Epithelial cell of prostate (primary cell): Measurements from ENCODE around the gene PEAK3.

Source experiments
- DNase-seq: peaks from one replicate; pipeline ENCODE4 v3.0.0-alpha.2; 2011; ENCODE audit warnings: low read depth, low spot score
- H3K27ac ChIP-seq: fragments of 450-650 bp; 2 replicates; pipeline ENCODE4 v1.5.1; 2017; ENCODE audit warnings: mild to moderate bottlenecking

PEAK3 gene

DNA sequence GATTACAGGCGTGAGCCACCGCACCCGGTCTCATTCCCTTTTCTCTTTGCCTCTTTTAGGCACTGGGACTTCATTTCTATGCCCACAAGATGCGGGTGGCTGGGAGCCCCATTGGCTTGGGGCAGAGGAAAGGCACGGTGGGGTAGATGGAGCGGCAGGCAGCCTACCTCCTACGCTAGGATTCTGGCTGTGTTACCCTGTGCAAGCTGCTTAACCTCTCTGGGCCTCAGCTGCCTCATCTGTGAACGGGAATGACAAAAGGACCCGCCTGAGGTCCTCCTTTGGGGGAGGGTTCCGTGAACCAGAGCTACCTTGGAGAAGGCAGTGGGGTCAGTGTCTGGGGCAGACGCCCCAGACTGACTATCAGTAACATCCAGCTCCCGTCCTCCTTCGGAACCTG is 35.3 kb upstream of the PEAK3 start:
- no peak for DNase-seq
- H3K27ac ChIP-seq = no peak overlapping the region

GRCh38 chr19:2315818-2316353 is 33.9 kb upstream of the PEAK3 start:
- no peak overlapping the region for H3K27ac ChIP-seq
- DNase-seq = no peak

- H3K27ac ChIP-seq = no peak overlapping the region
- DNase-seq = no peak
Observed at GRCh38 chr19:2315121-2315817, 33.3 kb upstream of the PEAK3 start.

DNA sequence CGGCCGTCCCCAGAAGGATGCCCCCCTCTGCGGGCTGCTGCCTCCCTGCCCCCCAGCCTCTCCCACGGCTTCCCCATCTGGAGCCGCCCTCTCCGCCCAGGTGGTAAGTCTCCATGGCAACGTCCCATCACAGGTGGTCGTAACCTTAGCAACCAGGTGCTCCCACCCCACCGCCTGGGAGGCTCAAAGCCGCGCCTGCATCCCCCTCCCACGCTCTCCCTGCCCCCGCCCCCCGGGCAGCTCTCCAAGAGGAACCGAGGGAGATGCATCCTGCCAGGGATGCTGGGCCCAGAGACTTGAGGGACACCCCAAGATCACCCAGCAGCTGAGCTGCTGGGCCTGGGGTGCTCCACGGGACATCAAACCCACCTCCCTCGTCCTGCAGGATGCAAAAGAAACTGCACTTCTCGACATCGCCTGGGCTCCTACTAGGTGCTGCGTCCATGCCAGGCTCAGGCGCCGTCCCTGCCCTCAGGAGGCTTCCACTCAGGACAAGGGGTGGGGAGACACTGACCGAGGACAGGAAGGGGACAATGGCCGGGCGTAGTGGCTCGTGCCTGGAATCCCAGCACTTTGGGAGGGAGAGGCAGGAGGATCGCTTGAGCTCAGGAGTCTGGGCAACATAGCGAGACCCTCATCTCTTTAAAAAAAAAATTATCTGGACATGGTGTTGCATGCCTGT is 31.0 kb upstream of the PEAK3 start:
- H3K27ac ChIP-seq = no peak overlapping the region
- no peak for DNase-seq

- no peak overlapping the region for H3K27ac ChIP-seq
- DNase-seq = no peak
Observed at GRCh38 chr19:2311093-2311492, 29.1 kb upstream of the PEAK3 start.

- H3K27ac ChIP-seq = no peak overlapping the region
- no peak for DNase-seq
Observed at GRCh38 chr19:2309734-2310362, 27.9 kb upstream of the PEAK3 start.

GRCh38 chr19:2308114-2308556 is 26.2 kb upstream of the PEAK3 start, which contains the start of gene LINGO3:
LINGO3 (minus strand) TSS chr19:2308154; CDS start chr19:2291776, 16,378 bp downstream.
- no peak within 1 kb of the TSS for H3K27ac ChIP-seq
- DNase-seq = no peak

DNA sequence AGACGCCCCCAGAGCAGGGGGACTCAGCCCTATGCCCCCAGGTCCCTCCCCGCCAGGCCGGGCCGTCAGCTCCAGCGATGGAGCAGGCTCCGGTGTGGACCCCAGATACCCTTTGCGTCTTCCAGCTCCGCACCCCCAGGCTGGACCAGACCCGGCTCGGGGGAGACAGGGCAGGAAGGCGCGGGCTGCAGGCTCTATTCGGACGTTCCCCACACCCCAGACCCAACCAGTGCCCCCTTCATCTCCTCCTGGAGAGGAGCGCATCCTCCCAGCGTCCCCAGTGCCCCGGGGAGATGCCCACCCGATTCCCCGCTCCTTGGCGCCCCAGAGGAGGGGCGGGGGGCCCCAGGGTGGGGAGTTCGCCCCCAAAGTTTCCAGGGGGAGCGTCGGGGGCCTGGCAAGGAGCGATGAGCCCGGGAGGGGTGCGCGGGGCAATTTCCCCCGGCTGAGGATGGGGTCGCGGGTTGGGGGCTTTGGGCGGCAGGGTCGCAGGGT is 25.6 kb upstream of the PEAK3 start:
- no peak overlapping the region for H3K27ac ChIP-seq
- DNase-seq = no peak

DNA sequence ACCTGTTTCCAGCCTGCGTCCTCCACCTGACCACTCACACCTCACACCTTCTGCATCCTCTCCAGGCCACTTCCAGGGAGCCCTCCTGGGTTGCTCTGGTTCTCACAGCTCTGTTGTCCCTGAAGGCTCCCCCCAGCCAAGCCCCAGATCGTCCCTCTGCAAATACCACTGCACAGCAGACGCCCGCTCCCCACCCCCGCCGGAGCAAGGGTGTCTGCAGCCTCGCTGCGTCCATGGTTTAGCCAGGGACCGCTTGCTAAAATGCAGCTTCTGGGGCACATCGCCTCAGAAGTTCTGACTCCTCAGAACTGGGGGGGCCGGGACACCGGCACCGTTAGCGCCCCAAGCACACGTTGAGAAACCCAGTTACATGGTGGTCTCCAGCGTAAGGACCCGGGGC is 25.0 kb upstream of the PEAK3 start:
- H3K27ac ChIP-seq = no peak overlapping the region
- DNase-seq = no peak

GRCh38 chr19:2306281-2306806 is 24.4 kb upstream of the PEAK3 start:
- no peak for DNase-seq
- H3K27ac ChIP-seq = no peak overlapping the region

DNA sequence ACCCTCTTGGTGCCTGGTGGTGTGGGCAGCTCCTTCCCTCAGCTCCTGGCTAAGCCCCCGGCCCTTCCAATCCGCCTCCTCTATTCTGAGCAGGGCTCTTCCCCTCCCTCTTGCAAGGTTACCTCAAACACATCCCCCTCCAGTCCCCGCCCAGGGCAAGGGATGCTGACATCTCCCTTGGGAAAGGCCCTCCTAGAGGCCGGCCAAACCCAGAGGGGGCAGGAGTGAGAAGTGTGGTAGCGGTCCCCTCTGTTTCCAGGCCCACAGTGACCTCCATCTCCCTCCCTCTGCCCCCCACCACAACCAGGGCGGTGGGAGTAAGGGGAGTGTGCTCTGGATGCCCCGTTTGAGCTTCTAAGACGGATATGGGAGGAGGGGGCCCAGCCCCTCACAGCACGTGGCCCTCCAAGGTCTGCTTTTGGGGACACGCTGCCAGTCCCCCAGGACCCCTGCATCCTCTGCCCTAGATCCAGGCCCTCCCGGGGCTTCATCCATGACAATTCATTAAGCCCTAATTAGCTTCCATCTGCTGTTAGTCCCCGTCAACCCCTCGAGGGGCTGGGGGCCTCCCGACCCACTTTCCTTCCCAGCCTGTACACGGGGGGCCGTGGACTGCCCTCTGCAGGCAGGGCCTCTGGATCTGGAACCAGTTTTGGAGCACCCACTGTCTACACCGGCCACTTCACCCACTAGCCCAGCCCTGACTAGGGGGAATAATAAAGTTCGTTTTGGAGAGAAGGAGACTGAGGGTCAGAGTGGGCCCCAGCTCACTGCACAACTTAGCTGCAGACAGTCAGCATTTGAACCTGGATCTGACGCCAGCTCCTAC is 23.7 kb upstream of the PEAK3 start:
- DNase-seq = no peak
- H3K27ac ChIP-seq = no peak overlapping the region

GRCh38 chr19:2303211-2303798 is 21.3 kb upstream of the PEAK3 start:
- DNase-seq = no peak
- H3K27ac ChIP-seq = no peak overlapping the region

DNA sequence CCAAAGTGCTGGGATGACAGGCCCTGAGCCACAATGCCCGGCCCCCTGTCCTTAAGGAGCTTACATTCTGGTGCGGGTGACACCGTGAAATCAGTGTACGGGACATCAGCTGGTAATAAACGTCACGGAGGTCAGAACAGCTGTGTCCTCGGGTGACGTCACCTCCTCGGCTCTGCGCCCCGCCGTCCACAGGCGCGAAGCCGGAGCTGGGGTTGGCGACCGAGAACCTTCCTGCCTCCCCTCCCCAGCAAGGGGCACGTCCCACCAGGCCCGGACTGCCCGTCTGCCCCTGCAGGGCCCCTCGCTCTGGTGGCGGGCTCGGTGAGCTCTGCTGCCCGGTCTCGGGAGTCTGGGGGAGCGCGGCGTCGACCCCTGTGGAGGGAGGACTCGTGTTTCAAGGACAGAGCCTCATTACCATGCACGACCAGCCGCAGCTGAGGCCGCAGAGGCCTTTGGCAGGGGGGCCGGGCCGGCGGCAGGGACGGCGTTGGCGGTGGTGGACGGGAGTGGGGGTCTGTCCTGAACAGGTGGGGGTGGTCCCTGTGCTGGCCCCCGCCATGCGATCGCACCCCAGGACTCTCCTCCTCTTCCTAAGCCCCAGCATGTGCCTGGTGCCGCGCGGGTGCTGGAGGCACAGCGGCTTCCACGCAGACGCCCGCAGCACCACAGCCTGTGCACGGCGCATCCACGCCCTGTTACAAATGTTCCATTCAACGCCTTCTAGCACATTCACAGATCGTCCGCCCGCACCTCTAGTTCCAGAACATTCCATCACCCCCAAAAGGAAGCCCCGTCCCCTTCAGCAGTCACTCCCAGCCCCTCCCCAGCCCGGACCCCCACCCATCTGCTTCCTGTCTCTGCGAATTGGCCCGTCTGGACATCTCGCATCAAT is 20.6 kb upstream of the PEAK3 start:
- no peak overlapping the region for H3K27ac ChIP-seq
- DNase-seq = no peak

- no peak overlapping the region for H3K27ac ChIP-seq
Observed at GRCh38 chr19:2300533-2300932, 18.6 kb upstream of the PEAK3 start.

DNA sequence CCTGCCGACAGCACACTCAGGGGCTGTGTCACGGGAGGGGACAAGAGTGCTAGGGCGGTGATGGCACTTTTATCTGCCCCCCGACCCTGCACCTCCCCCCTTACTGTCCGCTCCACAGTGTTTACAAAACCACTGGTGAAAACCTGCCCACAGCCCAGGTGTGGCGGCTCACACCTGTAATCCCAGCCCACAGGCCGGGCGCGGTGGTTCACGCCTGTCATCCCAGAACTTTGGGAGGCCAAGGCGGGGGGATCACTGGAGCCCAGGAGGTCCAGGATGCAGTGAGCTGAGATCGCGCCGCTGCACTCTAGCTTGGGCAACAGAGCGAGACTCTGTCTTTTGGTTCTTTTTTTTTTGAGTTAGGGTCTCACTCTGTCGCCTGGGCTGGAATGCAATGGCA is 14.2 kb upstream of the PEAK3 start:
- H3K27ac ChIP-seq = no peak overlapping the region
- no peak for DNase-seq

More at GRCh38 chr19:2300533-2300932, 18.6 kb upstream of the PEAK3 start:
- DNase-seq = no peak

DNA sequence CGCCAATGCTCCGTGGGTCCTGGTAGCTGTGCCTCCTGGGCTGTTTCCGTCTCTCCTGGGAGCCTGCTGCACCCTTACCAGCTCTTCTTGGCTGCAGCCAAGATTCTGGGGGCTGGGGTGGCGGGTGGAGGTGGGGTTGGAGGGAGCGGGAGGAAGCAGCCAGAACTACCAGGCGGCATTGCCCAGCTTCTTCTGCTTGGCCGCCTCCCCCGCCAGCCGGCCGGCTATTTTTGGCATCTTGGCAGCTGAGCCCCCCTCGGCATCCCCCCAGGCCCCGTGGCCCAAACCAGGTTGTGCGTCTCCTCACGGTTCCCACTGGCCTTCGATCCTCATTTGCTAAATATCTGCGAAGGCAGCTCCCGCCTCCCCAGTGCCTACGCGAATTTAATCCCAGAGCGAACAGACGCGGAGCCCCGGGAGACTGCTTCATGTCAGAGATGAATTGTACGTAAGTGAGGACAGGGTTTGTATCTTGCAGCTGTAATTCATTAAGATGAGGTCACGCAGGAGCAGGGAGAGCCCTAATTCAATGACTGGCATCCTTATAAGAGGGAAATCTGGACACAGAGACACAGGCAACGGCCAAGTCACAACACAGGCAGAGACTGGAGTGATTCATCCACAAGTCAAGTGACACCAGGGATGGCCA is 12.8 kb upstream of the PEAK3 start:
- no peak for DNase-seq
- H3K27ac ChIP-seq = no peak overlapping the region

DNA sequence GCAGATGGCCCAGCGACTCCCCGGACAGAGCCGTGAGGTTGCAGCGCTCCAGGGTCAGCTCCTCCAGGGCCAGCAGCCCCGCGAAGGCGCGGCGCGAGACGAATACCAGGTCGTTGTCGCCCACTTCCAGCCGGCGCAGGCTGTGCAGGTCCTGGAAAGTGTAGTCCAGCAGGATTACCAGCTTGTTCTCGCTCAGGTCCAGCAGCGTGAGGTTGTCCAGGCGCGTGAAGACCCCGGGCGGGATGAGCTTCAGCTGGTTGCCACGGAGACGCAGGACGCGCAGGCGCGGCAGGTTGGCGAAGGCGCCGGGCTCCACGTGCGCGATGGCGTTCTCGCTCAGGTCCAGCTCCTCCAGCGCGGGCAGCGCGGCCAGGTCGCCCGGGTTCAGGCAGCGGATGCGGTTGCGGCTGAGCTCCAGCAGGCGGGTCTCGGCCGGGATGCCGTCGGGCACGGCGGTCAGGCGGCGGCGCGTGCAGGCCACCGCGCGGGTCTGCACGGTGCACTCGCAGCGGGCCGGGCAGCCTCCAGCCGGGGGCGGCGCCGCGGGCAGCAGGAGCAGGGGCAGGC is 9.3 kb upstream of the PEAK3 start:
- H3K27ac ChIP-seq = no peak overlapping the region
- DNase-seq = no peak
